Cardiac muscle cell (in vitro differentiated cells and primary cell): ENCODE measurements around the gene CRISP2. TPM values are rescaled to one million over a fixed set of nuclear protein-coding genes. Genes with fewer than 3 reads are reported as not detected.
"Not testable (repeated sequence)": the region's sequence is repeated elsewhere in the genome, so short reads cannot be mapped to it uniquely, and the experiment has no call there.

Experiments used
- DNase-seq, 2 donors: peaks; one replicate each; pipeline versions ENCODE4 v3.0.0 to v3.0.0-alpha.2; 2010 to 2017; ENCODE audit warnings: low read depth in 1 of 2, low spot score in 1 of 2
- H3K27ac ChIP-seq: fragments of 200-600 bp; sonication (generic); 2 replicates; pipeline ENCODE4 v1.5.1; 2016
- H3K27me3 ChIP-seq: fragments of 200-600 bp; sonication (generic); 2 replicates; pipeline ENCODE4 v1.6.0; 2016; ENCODE audit warnings: control low read depth
- H3K36me3 ChIP-seq: fragments of 200-600 bp; sonication (generic); 2 replicates; pipeline ENCODE4 v1.5.1; 2016; ENCODE audit warnings: control low read depth
- H3K4me1 ChIP-seq: fragments of 200-600 bp; sonication (generic); 2 replicates; pipeline ENCODE4 v1.8.1; 2017; ENCODE audit warnings: low read depth, mild to moderate bottlenecking, mixed run types
- H3K4me3 ChIP-seq: fragments of 200-600 bp; sonication (generic); 2 replicates; pipeline ENCODE4 v1.5.1; 2016; ENCODE audit warnings: mild to moderate bottlenecking
- H3K9me3 ChIP-seq: fragments of 200-600 bp; sonication (generic); 2 replicates; pipeline ENCODE4 v1.5.1; 2017; ENCODE audit warnings: low read depth, mild to moderate bottlenecking, control low read depth
- CTCF ChIP-seq: IDR thresholded peaks from 2 replicates; pipeline ENCODE4 v1.5.1; 2012; ENCODE audit warnings: low read depth, mild to moderate bottlenecking, low read length
- polyA plus RNA-seq: library from polyadenylated mRNA; unstranded; fragments of >200 nt; fragmentation: Nextera tagmentation; extraction: Ambion mirVana; gene quantifications from 2 replicates; pipeline ENCODE4 v1.2.1, GENCODE V29; 2016
- total RNA-seq: library from RNA; depleted of rRNA; stranded (reverse); fragments of >200 nt; gene quantifications from 2 replicates; pipeline ENCODE4 v1.2.3, GENCODE V29; 2016

CRISP2 gene
- total and polyA plus RNA-seq, 2 experiments from 2014 or later, result not detected

- Histone ChIP-seq H3K4me1 (no peaks in the 10 kb centered on the region), H3K27ac (no peak overlapping the region), H3K27me3 (no peaks in the 10 kb centered on the region), H3K4me3 (no peak overlapping the region), H3K36me3 (no peaks in the 10 kb centered on the region), H3K9me3 (no peaks in the 10 kb centered on the region)
- DNase-seq, result no peak
- no peak for TF ChIP-seq CTCF
These were observed 45.2 kb downstream of the CRISP2 start for GRCh38 chr6:49668083-49668511.

- Histone ChIP-seq H3K4me3 (no peak overlapping the region), H3K4me1 (no peaks in the 10 kb centered on the region), H3K27ac (no peak overlapping the region), H3K9me3 (no peaks in the 10 kb centered on the region), H3K27me3 (no peaks in the 10 kb centered on the region), H3K36me3 (no peaks in the 10 kb centered on the region)
- DNase-seq, result no peak
- no peak for TF ChIP-seq CTCF
These were observed 46.2 kb downstream of the CRISP2 start for GRCh38 chr6:49666930-49667757.

- DNase-seq, result no peak
- H3K4me3 ChIP-seq, result no peak overlapping the region
- H3K36me3 ChIP-seq, result no peaks in the 10 kb centered on the region
- no peak for TF ChIP-seq CTCF
- no peaks in the 10 kb centered on the region for H3K9me3 ChIP-seq
- no peaks in the 10 kb centered on the region for H3K27me3 ChIP-seq
- H3K4me1 ChIP-seq, result no peaks in the 10 kb centered on the region
- H3K27ac ChIP-seq, result no peak overlapping the region
These were observed 46.9 kb downstream of the CRISP2 start for GRCh38 chr6:49666480-49666879.

GRCh38 chr6:49664817-49665216 is 48.5 kb downstream of the CRISP2 start:
- Histone ChIP-seq H3K9me3 (no peaks in the 10 kb centered on the region), H3K36me3 (no peaks in the 10 kb centered on the region), H3K4me1 (no peaks in the 10 kb centered on the region), H3K4me3 (no peak overlapping the region), H3K27me3 (no peaks in the 10 kb centered on the region), H3K27ac (no peak overlapping the region)
- no peak for DNase-seq
- no peak for TF ChIP-seq CTCF

- not testable (repeated sequence) for H3K27me3 ChIP-seq, H3K4me1 ChIP-seq, H3K27ac ChIP-seq, H3K36me3 ChIP-seq, DNase-seq, H3K4me3 ChIP-seq, H3K9me3 ChIP-seq
These were observed 49.3 kb downstream of the CRISP2 start for GRCh38 chr6:49664054-49664453.

- no peak overlapping the region for H3K4me3 ChIP-seq
- no peak overlapping the region for H3K27ac ChIP-seq
- H3K4me1 ChIP-seq, result no peaks in the 10 kb centered on the region
- TF ChIP-seq CTCF, result no peak
- DNase-seq, result no peak
- H3K36me3 ChIP-seq, result no peaks in the 10 kb centered on the region
- H3K9me3 ChIP-seq, result no peaks in the 10 kb centered on the region
- no peaks in the 10 kb centered on the region for H3K27me3 ChIP-seq
These were observed 50.5 kb downstream of the CRISP2 start for GRCh38 chr6:49662892-49663261.
